OCI-LY3 (cell line): ENCODE results near the gene ZMYND8.

Experiments
- CTCF ChIP-seq: fragments of 200-600, 300-600 bp; sonication (generic); IDR thresholded peaks from 2 replicates; pipeline ENCODE4 v1.5.1; 2014; ENCODE audit warnings: antibody characterized with exemption, low read length, low read depth
- EZH2phosphoT487 ChIP-seq: fragments of 200-600 bp; shearing (Covaris generic); IDR thresholded peaks from 2 replicates; pipeline ENCODE4 v1.6.1; 2018; ENCODE audit warnings: antibody characterized with exemption, mixed run types, low read depth

GRCh38 chr20:47202733-47203667 is 153.5 kb downstream of the ZMYND8 start:
- TF ChIP-seq CTCF (no peak), EZH2phosphoT487 (no peak)
